DMS153 treated with DMSO at 0.1 percent for 48 hours (cell line): Measurements from ENCODE around the gene TMEM17.

ENCODE experiments used
- DNase-seq: peaks from one replicate; lab custom pipeline; 2025; ENCODE audit not compliant: unreplicated experiment; lab: John Stamatoyannopoulos, UW

Gene TMEM17

GRCh38 chr2:62457556-62457955, 48.4 kb downstream of the TMEM17 start:
- DNase-seq: no peak

GRCh38 chr2:62456721-62457539, 49.1 kb downstream of the TMEM17 start:
- peak; percentile 54 for DNase-seq

DNA sequence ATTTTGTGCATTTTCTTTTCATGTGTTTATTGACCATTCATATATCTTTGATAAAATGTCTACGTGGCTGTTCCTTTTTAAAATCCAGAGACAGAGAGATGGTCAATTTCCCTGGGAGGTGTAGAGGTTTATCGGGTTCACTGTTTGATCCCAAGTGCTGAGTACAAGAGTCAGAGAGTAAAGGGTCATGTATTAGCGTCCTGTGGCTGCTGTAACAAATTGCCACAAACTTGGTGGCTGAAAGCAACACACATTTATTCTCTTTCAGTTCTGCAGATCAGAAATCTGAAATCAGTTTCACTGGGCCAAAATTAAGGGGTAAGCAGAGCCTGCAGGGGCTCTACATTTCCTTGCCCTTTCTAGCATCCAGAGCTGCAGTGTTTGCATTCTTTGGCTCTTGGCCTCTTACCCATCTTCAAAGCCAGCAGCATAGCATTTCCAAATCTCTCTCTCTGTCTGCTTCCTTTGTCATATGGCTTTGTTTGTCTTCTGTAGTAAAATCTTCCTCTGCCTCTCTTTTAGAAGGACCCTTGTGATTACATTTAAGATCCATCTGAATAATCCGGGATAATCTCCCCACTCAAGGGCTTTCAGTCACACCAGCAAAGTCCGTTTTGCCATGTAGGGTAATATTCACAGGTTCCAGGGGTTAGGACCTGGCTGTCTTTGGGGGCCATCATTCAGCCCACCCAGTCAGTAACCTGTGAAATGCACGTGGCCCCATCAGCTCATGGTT, 49.9 kb downstream of the TMEM17 start:
- no peak for DNase-seq

DNA sequence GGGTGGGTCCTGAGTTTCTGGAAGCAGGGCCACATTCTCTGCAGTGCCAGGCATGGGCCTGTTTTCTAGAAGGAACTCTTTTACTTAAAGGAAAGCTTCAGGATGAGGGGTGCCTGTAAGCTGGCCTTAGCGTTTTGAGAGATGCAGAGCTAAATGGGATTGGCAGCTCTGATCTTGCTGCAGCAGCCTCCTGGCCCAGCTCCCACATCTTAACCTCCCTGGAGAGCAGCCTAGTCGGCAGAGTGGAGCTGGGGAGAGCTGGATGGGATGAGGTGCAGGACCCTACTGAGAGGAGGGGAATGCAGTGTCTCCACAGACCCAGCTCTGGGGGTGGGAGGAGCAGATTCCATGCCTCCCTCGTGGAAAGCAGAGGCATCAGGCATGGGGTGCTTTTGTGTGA, 52.0 kb downstream of the TMEM17 start:
- no peak for DNase-seq

DNA sequence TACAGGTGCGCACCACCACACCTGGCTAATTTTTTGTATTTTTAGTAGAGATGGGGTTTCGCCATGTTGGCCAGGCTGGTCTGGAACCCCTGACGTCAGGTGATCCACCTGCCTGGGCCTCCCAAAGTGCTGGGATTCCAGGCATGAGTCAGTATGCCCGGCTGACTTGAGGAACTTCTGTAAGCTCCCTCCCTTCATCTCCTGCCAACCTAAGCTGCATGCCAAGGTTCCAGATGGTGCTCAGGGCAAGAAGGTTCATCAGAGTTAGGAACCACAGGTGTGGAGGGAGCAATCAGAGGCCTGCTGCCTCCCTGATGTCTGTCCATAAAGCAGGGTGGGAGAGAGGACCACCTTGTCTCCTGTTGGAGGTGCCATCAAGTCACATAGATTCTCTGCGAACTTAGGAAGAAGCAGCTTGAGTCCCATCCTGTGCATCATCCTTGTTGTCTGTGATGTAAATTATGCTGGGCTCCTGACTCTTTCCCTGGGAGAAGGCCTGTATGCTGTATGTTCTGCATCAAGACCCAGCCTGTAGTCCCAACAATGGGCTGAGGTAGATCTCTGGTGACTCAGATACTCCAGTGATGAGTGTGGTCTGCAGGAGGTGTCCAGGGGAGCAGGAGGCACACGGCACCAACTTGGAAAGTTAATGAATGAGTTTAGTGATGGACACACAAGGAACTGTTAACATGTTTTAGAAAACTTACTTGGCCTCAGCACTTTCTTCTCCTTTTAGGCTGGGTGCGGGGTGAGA, 53.1 kb downstream of the TMEM17 start:
- no peak for DNase-seq

DNA sequence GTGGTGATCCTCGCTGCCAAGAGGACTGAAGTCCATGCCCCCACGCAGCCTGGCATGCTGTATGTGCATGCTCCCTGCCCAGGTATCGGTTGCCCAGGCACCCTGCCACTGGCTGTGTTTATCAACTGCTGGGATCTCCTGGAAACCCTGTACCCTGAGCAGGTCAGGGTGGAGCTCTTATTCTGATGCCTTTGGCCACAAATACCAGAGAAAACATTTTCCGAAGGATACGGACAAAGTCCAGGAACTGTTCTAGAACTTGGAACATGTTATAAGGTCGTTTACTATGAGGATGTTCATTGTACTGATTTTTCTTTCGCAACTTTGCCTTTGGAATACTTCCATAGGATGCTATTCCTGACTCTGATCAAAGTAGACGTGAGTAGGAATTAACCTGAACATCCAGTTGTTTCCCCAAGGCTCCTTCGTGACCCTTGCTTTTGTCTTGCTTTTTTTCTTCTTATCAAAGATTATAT, 55.2 kb downstream of the TMEM17 start:
- no peak for DNase-seq
